Amniotic epithelial cell (primary cell): ENCODE results near the gene ELK3.
A peak's percentile ranks its signal among the peaks of the same experiment; 100 is the strongest.

Source experiments
- DNase-seq: peaks from one replicate; pipeline ENCODE4 v3.0.0-alpha.2; 2010; ENCODE audit warnings: low read depth

ELK3 gene

DNA sequence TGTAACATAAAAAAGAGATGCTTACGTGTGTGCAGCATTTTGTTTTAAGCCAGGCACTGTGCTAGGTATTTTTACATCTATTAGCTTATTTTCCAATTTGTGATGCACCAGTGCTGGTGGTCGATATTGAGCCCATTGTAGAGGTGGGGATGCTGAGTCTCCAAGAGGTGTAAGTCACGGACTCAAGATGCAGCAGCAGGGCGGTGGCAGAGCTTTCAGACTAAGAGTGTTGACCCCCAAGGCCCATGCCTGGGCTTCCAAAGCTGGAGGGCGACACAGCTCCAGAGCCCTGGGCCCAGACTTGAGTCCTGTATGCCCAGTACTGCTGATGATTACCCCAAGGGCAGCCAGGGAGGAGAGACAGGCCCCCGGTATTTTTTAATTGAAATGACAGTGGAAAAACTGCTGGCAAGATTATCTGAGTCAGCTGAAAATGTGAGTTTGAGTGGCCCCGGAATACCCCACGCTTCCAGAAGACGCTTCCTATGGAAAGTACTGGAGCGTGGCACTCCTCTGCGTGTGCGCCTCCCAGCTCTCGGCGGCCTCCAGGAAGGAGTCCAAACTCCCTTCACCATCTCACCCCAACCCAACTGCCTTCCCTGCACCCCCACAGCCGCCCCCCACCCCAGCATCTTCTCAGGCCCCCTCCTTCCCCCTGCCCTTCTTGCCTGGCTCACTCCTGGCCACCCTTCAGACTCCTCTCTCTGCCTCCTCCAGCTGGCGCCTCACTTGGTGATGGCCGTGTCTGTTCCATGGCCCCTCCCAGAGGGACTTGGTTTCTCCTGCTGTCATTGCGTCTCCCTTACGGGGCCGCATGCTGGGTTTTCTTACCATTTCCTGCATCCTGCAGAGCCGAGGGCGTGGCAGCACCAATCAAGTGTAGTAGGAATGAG lies 40.7 kb downstream of the ELK3 start:
- DNase-seq = no peak

DNA sequence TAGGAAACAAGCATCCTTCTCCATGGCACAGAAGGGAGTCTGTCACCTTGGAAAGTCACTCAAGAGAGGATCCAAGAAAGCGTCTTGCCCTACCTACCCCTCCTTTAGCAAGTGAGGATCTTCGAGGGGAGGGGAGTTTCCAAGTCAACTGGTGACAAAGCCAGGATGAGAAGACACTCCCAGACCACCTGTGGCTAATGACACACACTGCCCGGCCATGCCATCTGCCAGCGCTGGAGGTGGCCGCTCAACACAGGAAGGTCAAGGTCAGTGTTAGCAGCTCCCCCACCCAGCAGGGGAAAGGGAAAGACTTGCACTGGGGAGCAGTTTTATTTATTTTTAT lies 41.3 kb downstream of the ELK3 start:
- DNase-seq = no peak

DNA sequence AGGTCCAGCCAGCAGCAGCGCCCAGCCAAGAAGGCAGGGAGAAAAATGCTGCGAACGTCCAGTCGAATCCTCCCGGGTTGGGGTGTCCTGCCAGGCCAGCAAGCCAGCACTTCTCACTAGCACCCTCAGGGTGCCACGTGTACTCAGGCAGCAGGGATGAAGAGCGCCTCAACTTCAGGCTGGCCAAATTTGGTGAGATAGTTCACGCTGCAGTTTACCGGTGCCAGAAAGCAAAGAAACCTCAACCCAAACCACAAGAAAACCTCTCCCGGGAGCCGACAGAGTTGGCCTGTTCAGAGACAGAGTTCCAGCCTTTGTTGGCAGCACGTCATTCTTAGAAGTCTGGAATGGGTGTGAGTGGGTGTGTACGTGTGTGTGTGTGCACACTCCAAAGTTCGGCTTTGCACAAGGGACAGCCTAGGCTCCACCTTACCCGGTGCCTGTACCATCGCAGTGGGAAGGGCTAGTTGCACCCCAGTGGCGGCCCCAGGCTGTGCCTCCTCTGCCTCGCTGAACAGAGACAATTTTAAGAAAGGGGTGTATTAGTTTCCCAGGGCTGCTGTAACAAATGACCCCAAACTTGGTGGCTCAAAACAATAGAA lies 42.1 kb downstream of the ELK3 start:
- no peak for DNase-seq

DNA sequence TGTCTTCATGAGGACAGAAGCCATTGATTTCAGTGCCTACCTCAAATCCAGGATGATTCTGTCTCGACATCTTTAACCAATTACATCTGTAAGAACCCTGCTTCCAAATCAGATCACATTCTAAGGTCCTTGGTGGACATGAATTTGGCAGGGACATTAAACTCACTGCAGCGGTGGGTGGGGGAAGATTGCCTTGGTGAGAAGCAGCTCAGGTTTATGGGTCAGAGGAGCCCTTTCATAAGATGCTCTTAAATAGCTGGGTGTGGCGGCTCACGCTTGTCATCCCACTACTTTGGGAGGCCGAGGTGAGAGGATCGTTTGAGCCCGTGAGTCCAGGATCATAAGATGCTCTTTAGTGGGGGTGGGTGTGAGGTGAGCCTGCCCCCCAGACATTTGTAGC lies 42.9 kb downstream of the ELK3 start:
- DNase-seq = no peak

DNA sequence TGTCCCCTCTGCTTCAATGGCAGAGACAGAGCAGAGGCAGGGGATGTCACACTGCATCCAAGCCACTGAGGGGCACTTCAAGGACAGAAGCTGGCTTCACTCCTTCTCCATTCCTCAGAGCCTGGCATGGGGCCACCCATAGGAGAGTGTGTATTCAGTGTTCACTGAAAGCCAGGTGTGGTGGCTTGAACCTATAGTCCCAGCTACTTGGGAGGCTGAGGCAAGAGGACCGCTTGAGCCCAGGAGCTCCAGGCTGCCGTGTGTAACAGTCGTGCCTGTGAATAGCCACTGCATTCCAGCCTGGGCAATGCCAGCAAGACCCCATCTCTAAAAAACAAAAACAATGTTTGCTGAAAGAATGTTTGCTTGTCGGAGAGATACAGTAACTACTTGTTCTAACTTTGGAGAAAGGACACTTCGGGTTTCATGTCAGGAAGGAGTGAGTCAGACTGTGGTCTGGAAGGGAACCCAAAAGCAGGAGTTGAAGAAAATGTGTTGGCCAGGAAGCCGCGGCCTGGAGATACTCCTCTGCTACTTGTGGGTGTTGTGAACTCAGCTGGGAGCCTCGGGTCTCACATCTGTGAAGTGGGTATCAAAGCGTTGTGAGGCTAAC lies 43.4 kb downstream of the ELK3 start:
- peak; percentile 95 for DNase-seq

DNA sequence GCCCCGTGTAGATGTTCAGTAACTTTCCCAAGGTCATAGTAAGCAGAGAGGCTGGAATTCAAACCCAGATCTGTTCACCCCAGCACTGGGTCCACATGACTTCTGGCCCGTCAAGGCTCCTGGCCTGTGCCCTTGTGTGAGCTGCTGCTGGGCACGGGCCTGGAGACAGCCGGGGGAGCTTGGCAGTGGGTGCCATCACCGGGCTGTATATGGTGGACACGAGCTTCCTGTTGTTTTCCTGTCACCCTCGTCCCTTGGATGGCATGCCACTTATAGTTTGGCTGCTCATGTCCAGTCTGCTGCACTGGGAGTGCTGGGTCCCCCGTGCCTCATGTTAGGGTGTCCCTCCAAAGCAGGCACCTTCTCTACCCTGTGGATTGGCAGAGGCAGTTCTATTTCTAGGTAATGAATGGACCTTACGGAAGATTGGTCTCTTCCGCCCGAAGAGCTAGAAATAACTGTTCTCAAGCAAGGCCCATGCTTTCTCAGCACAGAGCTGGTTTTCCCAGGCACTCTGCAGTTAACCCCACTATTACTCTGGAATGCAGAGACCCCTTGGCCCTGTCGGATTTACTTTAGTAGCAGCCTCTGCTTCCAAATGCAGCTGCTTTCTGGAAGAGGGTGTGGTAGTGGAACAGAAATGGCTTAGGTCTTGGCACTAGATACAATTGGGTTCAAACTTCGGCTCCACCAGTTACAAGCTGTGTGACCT lies 44.3 kb downstream of the ELK3 start:
- DNase-seq = no peak

DNA sequence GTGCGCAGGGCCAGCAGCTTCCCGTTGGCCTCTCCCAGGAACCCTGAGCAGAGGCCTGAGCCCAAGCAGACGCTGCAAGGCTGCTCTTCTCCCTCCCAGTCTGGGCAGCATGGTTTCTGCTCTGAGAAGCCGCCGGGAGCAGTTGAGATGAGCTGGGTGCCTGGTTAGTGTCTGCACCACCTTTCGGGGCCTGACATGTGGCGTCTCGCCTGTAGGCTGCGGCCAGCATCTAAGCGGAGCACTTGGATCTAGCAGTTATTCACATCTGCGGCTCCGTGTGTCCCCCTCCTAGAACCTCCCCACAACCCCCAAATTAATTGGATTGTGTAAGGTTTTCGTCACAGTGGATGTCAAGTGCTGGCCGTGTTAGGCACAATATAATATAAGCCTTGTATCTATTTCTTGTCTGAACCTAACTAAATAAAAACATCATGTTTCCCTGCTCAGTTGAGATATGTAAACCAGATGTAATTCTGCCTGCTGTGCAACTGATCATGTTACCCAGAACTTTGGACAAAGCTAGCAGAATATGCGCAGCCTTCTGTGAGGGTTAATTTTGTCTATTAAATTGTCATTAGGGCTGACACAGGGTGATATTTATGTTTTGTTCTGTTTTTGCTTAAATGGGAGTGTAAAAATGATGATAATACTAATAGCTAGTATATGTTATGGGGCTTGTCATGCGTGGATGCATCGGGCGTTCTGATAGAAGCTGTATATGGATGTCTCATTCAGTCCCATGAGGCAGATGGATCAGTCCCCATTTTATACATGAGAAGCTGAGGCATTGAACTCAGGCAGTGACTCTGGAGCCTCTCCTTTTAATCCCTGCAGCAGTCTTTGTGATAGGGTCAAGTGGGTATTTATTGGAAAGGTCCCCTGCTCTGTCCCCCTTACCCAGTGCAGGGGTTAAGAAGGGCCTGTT lies 45.8 kb downstream of the ELK3 start:
- peak; percentile 75 for DNase-seq

DNA sequence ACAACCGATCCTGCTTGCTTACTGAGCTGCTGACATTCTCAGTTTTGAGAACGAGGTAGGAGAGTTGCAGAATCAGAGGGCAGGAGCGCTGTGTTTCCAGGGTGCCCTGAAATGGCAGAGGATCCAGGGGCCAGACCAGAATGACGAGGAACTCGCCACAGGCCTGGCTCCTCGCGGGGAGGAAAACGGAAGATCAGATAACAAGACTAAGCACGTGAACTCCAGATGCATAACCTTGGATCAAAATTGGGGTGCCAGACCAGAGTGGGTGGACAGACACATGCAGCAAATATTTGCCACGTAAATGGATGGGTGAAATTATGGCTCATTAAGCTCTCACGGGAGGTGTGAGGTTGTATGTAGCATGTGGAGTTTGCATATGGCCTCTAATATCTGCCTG lies 46.5 kb downstream of the ELK3 start:
- DNase-seq = peak; percentile 46

DNA sequence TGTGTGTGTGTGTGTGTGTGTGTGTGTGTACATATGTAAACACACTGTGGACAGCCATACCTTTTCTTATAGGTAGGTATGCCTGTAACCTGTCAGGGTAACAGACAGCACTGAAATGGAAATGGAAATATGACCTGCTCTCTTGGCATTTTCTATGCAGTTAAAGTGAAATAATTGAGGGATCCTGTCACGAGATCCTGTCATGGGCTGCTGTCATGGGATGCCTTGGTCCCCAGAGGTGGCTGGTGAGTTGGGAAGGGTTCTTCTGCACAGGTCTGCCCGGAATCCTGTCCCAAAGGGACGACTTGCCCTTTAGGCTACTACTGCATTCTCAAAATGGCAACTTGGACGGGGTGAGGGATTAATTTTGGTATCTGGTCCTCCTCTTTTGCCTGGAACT lies 47.3 kb downstream of the ELK3 start:
- DNase-seq = no peak

DNA sequence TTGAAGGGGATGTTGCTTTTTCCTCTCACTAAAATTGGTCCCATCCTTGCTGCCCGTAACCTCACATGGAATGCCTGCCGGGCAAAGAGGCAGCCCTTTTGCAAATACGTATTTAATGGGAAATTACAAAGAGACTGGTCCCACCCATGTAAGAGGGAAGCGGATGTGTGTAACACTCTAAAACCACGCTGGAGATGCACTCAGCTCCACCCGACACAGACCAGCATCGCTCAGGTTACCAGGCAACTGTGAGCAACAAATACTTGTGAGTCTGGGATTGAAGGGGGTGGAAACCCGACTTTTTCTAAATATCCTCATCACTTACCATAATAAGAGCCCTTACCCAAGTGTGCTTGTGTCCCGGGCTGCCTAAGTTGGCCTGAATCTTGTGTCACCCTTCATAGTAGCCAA lies 47.7 kb downstream of the ELK3 start:
- peak; percentile 84 for DNase-seq

DNA sequence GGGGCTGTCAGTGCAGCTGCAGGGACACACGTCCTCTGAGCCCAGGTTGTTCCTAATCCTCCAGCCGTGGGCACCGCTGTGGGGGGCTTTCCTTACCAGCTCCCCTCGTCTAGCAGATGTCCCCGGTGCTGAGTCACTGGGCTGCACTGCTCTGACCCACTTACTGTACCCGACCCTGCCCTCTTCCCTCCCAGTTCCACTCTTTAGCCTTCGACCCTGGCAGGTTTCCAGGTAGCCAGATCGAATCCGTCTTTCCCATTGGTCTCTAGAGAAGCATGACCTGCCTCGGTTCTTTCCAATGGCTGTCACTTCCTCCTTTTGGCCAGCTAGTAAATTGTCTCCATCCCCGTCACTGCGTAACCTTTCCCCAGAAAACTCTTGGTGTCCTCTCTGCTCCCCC lies 48.4 kb downstream of the ELK3 start:
- DNase-seq = no peak

DNA sequence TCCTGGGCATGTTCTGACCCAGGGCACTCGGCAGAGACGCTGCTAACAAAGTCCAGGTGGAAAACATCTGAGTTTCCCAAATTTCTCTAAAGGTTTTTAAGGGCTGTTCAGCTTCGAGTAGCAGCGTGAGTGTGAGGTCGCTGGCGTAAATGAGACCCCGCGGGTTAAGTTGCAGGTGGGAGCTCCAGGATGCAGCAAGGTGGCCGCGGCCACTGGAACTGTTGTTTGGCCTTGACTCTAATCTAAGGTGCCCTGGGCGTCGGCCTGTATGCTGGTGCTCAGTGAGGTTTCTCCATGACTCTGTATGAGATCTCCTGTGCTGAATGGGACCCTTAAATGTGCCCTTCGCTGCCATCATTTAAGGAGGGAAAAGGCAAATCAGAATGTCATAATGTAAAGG lies 50.7 kb downstream of the ELK3 start:
- no peak for DNase-seq

DNA sequence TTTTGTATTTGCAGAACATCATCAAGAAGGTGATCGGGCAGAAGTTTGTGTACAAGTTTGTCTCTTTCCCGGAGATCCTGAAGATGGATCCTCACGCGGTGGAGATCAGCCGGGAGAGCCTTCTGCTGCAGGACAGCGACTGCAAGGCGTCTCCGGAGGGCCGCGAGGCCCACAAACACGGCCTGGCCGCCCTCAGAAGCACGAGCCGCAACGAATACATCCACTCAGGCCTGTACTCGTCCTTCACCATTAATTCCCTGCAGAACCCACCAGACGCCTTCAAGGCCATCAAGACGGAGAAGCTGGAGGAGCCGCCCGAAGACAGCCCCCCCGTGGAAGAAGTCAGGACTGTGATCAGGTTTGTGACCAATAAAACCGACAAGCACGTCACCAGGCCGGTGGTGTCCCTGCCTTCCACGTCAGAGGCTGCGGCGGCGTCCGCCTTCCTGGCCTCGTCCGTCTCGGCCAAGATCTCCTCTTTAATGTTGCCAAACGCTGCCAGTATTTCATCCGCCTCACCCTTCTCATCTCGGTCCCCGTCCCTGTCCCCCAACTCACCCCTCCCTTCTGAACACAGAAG lies 52.8 kb downstream of the ELK3 start:
- no peak for DNase-seq

DNA sequence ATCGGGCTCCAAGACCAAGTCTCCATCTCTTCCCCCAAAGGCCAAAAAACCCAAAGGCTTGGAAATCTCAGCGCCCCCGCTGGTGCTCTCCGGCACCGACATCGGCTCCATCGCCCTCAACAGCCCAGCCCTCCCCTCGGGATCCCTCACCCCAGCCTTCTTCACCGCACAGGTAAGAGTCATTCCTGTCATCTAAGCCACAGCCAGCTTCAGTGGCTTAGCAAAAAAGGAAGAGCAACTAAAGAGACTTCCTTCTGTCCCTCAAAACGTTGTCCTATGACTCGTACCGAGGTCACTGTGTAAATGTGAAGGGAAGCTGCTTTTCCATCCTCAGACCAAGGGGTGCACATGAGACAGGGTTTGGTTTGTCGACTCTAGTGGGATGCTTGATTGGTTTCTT lies 53.4 kb downstream of the ELK3 start:
- DNase-seq = no peak

DNA sequence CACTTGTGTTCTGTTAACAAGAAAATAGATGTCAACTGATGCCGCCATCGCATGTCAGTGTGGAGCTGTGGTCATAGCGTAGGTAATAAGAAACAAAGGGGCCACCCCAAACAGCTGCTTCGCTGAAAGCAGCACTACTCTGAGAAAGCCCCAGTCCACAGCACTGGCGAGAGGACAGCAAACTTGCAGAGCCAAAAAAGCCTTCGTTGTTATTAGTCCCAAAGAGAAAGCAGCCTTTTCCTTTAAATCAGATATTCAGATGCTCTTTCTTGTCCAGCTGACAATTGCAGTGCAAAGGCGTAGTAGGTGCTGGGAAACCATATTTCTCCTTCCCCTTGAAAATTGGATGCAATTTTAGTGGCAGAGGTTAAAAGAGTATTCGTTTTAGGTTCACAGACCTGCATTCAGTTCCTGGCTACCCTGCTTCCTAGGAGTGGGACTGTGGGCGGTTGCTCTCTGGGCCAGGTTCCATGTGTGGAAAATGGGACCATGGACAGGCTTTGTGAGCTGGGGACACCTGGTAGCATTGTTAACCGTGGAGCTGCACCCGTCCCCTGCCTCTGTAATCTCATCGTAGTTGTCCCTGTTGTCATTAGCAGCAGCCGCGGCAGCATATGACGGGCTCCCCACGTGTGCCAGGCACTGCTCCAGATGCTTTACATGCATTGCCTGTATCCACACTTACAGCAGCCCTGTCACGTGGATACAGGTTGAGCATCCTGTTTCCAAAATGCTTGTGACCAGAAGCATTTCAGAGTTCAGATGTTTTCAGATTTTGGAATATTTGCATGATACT lies 54.2 kb downstream of the ELK3 start:
- DNase-seq = no peak

DNA sequence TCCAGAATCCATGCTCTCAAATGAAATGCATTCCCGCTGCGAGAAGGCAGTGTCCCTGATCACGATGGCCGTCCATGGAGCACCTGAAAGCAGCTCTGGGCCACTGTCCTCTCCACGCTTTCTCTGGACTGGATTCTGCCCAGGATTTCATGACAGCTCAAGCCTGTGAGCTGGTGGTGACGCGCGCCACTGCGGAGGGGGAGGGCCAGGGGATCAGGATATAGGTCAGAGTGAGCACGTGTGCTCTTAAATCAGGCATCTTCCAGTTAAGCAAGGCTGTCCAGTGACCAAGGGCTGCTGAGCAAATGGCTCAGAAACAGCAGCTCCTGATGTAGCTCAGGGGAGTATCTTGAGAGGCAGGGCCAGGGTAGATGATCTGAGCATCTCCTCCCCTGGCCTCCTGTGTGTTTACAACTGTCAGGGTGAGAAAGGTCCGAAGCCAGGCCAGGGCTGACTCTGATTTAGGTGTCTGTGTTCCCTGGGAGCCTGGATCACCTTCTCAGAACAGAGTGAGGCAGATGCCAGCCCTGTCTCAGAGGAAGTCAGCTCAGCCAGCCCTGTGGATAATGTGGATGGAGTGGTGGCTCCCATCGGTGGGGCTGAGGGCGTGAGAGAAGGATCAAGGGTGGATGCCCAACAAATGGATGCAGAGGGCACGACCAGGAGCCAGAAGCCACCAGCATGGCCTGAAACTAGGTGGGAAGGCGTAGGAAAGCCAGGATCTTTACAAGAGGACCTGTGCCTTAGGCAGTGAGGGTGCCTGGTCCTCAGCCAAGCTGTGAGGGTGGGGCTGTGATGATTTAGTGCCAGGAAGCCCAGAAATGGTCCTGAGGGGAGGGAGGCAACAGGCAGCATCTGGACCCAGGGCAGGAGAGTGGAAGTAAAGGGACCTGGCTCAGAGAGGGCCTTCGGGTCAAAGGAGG lies 55.3 kb downstream of the ELK3 start:
- peak; percentile 79 for DNase-seq

DNA sequence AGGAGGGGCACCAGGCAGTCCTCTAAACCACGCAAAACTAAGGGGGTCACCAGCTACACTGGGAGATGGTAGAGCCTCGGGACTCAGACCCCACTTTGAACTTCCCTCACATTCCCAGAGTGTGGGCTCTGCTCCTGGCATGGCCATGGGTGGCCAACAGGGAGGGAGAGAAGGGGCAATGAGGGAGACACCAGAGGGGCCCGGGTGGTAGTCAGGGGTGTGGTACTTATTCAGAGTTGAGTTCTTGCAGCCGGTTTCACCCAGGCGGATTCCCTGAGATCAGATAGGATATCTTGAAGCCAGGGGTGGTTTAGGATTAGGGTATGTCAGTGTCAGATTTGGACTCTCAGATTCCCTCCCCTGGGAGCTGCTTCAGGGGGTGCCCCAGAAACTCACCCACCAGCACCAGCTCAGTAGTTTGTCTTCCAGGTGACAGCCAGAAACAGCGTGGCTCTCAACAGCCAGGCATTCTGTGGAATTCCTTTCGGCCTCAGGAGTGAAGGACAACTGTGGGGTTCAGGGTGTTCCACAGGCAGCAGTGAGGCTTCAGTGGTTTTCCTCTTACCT lies 56.0 kb downstream of the ELK3 start:
- DNase-seq = no peak

DNA sequence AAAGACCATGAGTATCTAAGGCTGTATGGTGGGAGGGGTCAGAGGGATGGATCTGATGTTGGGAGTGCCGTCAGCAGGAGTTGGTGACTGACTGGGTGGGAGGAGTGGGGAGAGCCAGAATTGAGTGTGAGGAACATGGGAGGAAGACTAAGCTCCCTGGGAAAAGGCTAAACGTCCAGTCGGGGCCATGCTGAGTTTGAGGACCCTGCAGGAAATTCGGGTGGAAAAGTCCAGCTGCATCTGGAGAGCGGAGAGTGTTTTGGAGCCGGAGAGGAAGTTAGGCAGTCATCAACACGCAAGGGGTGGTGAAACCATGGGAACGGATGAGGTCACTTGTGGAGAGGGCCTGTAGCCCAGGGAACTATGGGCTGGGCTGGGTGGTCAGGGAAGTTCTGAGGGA lies 60.9 kb downstream of the ELK3 start:
- no peak for DNase-seq
